VCaP (cell line): ENCODE results near the gene SPAAR.

Experiments used
- H3K27ac ChIP-seq: fragments of 450-650 bp; 2 replicates; pipeline ENCODE4 v1.5.1; 2017
- TF ChIP-seq, protein P1 (sequence below): fragments of 450-650 bp; conservative IDR thresholded peaks from 2 replicates; pipeline ENCODE4 v1.5.1; 2017; ENCODE audit warnings: mild to moderate bottlenecking, moderate library complexity

Gene SPAAR

DNA sequence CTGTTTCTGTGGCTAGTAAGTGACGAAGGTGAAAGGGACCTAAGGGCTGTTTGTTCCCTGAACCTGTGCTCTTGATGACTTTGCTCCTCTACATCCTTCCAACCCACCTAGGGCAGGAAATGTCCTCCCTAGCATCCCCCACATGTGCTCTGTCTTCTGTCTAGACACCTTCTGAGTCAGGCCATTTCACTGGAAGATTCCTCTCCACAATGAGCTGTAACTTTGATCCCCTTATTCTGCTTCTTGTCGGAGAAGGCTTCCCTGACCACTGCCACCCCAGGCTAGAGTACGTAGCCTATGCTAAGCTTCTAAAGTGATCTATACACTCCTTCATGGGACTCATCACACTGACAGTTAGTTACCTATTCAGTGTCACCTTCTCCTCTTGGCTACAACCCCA is 21.7 kb downstream of the SPAAR start:
- H3K27ac ChIP-seq: no peak overlapping the region
- TF ChIP-seq, protein P1, sequence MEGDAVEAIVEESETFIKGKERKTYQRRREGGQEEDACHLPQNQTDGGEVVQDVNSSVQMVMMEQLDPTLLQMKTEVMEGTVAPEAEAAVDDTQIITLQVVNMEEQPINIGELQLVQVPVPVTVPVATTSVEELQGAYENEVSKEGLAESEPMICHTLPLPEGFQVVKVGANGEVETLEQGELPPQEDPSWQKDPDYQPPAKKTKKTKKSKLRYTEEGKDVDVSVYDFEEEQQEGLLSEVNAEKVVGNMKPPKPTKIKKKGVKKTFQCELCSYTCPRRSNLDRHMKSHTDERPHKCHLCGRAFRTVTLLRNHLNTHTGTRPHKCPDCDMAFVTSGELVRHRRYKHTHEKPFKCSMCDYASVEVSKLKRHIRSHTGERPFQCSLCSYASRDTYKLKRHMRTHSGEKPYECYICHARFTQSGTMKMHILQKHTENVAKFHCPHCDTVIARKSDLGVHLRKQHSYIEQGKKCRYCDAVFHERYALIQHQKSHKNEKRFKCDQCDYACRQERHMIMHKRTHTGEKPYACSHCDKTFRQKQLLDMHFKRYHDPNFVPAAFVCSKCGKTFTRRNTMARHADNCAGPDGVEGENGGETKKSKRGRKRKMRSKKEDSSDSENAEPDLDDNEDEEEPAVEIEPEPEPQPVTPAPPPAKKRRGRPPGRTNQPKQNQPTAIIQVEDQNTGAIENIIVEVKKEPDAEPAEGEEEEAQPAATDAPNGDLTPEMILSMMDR: no peak

DNA sequence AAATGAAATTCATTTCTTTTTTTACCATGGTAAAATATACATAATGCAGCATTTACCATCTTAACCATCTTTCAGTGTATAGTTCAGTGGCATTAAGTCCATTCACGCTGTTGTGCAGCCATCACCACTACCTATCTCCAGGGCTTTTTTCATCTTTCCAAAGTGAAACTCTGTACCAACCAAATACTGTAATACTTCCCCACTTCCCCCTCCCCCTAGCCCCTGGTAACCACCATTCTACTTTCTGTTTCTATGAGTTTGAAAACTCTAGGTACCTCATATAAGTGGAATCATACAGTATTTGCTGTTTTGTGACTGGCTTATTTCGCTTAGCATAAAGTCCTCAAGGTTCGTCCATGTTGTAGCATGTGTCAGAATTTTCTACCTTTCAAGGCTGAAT is 23.4 kb downstream of the SPAAR start:
- H3K27ac ChIP-seq: peak overlapping the region; percentile 27; the same call in 1 of the 2 replicates
- TF ChIP-seq, protein P1: no peak

GRCh38 chr9:35933550-35934067 is 24.3 kb downstream of the SPAAR start:
- TF ChIP-seq, protein P1: no peak
- H3K27ac ChIP-seq: peak overlapping the region; percentile 27

DNA sequence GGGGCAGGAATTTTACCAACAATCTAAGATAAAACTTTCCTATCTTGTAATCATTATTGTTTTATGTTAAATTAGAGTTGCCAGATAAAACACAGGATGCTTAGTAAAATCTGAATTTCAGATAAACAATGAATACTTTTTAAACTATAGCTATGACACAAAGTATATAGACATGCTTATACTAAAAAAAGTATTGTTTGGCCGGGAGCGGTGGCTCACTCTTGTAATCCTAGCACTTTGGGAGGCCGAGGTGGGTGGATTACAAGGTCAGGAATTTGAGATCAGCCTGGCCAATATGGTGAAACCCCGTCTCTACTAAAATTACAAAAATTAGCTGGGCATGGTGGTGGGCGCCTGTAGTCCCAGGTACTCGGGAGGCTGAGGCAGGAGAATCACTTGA is 24.8 kb downstream of the SPAAR start:
- peak overlapping the region; percentile 27; the same call in 1 of the 2 replicates for H3K27ac ChIP-seq

- no peak overlapping the region for H3K27ac ChIP-seq
- TF ChIP-seq, protein P1: no peak
Measured at GRCh38 chr9:35935261-35935660, 26.0 kb downstream of the SPAAR start.

DNA sequence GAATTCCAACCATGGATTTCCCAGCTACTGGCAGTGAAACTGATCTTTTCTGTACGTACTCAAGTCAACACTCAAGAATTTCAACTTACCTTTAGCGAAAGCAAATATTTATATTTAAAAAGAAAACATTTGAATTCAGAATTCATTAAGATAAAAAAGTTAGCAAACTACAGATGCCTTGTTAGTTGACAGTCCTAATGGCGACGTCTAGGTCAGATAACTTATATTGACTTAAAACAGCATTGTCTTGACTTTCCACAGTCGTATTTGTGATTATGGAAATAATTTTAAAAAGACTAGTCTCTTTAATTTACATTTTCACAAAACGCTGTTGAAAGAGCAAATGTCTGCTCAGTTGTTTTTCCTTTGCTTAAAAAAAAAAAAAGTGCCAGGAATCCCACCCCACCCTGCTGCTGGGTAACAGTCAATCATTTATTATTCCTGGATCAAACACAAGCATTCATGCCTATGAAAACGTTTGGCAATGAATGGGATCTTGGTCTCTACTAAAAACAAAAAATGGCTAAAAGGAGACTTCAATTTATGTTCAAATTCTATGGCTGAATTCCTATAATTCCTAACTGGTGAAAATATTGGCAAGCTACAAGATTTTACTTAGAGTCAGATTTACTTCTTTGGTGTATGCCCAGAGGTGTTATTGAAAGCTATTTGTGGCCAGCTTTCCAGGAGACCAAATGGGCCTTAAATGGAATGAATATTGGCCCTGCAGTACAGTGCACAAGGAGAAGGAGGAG is 26.6 kb downstream of the SPAAR start:
- TF ChIP-seq, protein P1: no peak
- H3K27ac ChIP-seq: no peak overlapping the region

DNA sequence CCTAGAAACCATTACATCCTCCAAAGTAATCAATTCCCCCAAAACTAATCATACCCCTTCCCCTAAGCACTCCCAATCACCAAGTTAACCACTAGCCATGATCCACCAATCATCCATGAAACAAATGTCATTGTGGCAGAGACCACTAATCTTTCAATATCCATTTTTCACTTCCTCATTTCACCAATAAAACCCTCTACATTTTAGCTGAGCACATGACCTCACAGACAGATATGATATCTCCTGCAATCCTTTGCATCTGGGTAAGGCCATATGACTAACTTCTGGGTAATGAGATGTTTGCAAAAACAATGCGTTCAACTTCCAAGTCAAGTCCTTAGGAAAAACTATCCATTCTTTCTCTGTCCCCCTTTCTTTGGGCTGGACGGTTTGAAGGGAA is 27.9 kb downstream of the SPAAR start:
- H3K27ac ChIP-seq: no peak overlapping the region
- TF ChIP-seq, protein P1: no peak
